ENCODE data around the gene METRNL. TPM values are rescaled to one million over a fixed set of nuclear protein-coding genes. Genes with fewer than 3 reads are reported as not detected.
"Not testable (repeated sequence)": the region's sequence is repeated elsewhere in the genome, so short reads cannot be mapped to it uniquely, and the experiment has no call there.

Gene METRNL
- total RNA-seq, 1 experiment from 2014 or later: 44.6 TPM

DNA sequence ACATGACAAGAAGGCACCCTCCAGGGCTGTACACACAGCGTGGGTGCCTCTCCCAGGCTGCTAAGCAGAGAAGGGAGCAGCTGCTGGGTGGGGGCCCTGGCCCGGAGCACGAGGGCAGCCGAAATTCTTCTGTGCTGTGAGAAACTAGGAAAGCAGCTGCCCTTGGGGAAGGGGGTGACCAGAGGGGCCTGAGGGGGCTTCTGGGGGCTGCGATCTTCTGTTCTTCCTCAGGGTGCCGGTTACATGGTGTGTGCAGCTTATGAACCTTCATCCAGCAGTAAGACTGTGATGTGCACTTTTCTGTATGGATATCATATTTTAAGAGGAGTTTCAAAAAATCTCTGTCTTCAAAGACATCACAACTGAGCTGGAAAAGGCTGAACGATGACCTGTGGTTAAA lies 43.2 kb upstream of the METRNL start:
- Histone ChIP-seq H3K79me2 (ENCODE audit: low read depth) (no peaks in the 10 kb centered on the region), H3K27ac (no peak overlapping the region), H2AFZ (no peak overlapping the region), H3K27me3 (ENCODE audit: insufficient read depth, low read depth) (no peaks in the 10 kb centered on the region), H3K4me3 (no peak overlapping the region), H3K9me2 (ENCODE audit: insufficient read depth) (no peaks in the 10 kb centered on the region), H3K36me3 (ENCODE audit: low read depth) (no peaks in the 10 kb centered on the region; the same call in 1 of the 2 replicates), H3K4me2 (no peak overlapping the region), H4K20me1 (ENCODE audit: insufficient read depth) (no peaks in the 10 kb centered on the region), H3K9me3 (ENCODE audit: insufficient read depth, low read depth) (no peaks in the 10 kb centered on the region), H3K4me1 (replicated peaks; ENCODE audit: insufficient read depth) (no peaks in the 10 kb centered on the region), H3F3A (ENCODE audit: insufficient read depth, low read depth) (no peaks in the 10 kb centered on the region)
- BruUV-seq (replicated peaks): no TSS peak
- ChIA-PET POLR2A (ENCODE audit: unreplicated experiment) (no interaction called here), CTCF (no interaction called here)
- TF ChIP-seq EZH2 (IDR thresholded peaks at IDR 0.05; ENCODE audit: low read depth): no peak
- intact Hi-C loops (cut with micrococcal nuclease; ENCODE audit: unreplicated experiment): no loop called here
- no peak for DNase-seq

DNA sequence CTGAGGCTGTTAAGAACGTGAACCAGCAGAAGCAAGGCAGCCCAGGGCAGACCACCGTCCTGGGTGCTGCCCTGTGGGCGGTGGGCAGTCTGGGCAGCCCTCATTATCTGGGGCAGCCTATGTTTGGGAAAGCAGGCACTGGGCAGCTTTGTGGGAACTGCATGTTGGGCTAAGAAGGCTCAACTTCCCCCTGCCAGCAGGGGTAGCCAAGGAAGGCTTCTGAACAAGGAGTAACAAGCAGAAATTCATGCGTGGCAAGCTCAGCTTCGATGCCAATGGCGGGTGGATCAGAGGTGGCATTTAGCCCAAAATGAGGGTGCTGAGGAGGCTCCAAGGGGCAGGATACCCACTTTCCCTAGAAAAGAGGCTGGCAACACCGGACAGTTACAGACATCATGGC lies 42.7 kb upstream of the METRNL start:
- Histone ChIP-seq H3K79me2 (ENCODE audit: low read depth) (no peaks in the 10 kb centered on the region), H2AFZ (no peak overlapping the region), H3F3A (ENCODE audit: insufficient read depth, low read depth) (no peaks in the 10 kb centered on the region), H3K4me2 (no peak overlapping the region), H3K4me1 (replicated peaks; ENCODE audit: insufficient read depth) (no peaks in the 10 kb centered on the region), H3K27me3 (ENCODE audit: insufficient read depth, low read depth) (no peaks in the 10 kb centered on the region), H3K27ac (no peak overlapping the region), H3K9me3 (ENCODE audit: insufficient read depth, low read depth) (peaks cover 2% of the 10 kb centered on the region; the same call in 1 of the 2 replicates), H3K9me2 (ENCODE audit: insufficient read depth) (no peaks in the 10 kb centered on the region), H4K20me1 (ENCODE audit: insufficient read depth) (no peaks in the 10 kb centered on the region), H3K4me3 (no peak overlapping the region), H3K36me3 (ENCODE audit: low read depth) (no peaks in the 10 kb centered on the region; the same call in 1 of the 2 replicates)
- DNase-seq: no peak
- CTCF ChIA-PET: no interaction called here
- no peak for TF ChIP-seq EZH2 (IDR thresholded peaks at IDR 0.05; ENCODE audit: low read depth)
- TF ChIP-seq, protein P1, sequence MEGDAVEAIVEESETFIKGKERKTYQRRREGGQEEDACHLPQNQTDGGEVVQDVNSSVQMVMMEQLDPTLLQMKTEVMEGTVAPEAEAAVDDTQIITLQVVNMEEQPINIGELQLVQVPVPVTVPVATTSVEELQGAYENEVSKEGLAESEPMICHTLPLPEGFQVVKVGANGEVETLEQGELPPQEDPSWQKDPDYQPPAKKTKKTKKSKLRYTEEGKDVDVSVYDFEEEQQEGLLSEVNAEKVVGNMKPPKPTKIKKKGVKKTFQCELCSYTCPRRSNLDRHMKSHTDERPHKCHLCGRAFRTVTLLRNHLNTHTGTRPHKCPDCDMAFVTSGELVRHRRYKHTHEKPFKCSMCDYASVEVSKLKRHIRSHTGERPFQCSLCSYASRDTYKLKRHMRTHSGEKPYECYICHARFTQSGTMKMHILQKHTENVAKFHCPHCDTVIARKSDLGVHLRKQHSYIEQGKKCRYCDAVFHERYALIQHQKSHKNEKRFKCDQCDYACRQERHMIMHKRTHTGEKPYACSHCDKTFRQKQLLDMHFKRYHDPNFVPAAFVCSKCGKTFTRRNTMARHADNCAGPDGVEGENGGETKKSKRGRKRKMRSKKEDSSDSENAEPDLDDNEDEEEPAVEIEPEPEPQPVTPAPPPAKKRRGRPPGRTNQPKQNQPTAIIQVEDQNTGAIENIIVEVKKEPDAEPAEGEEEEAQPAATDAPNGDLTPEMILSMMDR (conservative IDR thresholded peaks at IDR 0.05): no peak
- POLR2A ChIA-PET (ENCODE audit: unreplicated experiment): no interaction called here
- intact Hi-C loops (cut with micrococcal nuclease; ENCODE audit: unreplicated experiment): no loop called here
- no TSS peak for BruUV-seq (replicated peaks)

DNA sequence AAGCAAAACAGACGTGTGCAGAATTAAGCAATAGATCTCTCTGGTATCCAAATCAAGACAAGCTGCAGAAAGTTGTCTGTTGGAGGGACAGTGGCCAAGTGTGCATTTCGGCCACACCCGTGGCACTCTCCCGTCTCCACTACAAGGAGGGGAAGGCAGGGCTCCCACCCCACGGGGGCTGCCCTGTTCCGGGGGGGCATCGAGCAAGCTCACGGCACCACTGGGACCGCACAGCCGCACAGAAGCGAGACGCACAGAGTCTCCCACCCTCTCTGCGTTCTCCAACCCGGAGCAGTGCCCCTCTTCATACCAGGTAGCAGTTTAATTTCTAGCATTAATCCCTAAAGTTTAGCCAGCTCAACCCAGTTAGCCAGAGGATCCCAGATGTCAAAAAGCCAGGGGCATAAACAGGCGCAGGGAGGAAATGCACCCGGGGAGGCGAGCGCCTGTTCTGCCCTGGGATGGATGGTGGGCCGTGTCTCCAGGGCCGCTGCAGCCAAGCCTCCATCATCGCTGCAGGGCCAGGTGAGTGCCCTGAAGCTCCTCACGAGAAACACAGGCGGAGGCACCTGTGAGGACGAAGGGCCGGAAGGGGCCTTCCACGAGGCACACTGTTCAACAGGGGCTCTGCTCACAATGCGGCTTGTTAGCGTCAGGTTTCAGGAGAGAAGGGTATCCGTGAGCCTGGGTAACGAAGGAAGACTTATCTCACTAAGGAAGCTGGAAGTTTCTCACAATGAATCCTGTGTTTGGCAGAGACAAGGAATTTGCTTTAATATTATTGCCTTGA lies 42.1 kb upstream of the METRNL start:
- intact Hi-C loops (cut with micrococcal nuclease; ENCODE audit: unreplicated experiment): no loop called here
- Histone ChIP-seq H3K9me2 (ENCODE audit: insufficient read depth) (no peaks in the 10 kb centered on the region), H3K4me3 (no peak overlapping the region), H3K79me2 (ENCODE audit: low read depth) (no peaks in the 10 kb centered on the region), H3K36me3 (ENCODE audit: low read depth) (no peaks in the 10 kb centered on the region; the same call in 1 of the 2 replicates), H3K27ac (no peak overlapping the region), H2AFZ (no peak overlapping the region), H3K9me3 (ENCODE audit: insufficient read depth, low read depth) (peaks cover 9% of the 10 kb centered on the region; the same call in 1 of the 2 replicates), H3F3A (ENCODE audit: insufficient read depth, low read depth) (no peaks in the 10 kb centered on the region), H3K27me3 (ENCODE audit: insufficient read depth, low read depth) (no peaks in the 10 kb centered on the region), H3K4me1 (replicated peaks; ENCODE audit: insufficient read depth) (no peaks in the 10 kb centered on the region), H4K20me1 (ENCODE audit: insufficient read depth) (no peaks in the 10 kb centered on the region), H3K4me2 (no peak overlapping the region)
- no peak for TF ChIP-seq EZH2 (IDR thresholded peaks at IDR 0.05; ENCODE audit: low read depth)
- ChIA-PET POLR2A (ENCODE audit: unreplicated experiment) (no interaction called here), CTCF (no interaction called here)
- no TSS peak for BruUV-seq (replicated peaks)
- no peak for DNase-seq

DNA sequence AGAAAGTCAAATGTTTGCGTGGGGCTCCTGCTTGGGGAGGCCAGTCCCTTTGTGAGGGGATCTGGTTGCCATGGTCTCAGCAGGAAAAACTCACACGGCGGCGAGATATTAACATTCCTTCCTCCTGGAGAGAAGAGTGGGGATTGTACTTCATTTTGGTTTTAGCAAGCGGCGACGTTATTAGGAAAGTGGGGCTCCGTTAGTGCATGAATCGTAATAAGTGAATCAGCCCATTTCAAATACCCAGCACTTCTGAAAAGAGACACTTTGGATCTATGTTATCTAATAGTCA lies 41.6 kb upstream of the METRNL start:
- H3K27ac ChIP-seq: no peak overlapping the region
- H2AFZ ChIP-seq: no peak overlapping the region
- DNase-seq: no peak
- no peaks in the 10 kb centered on the region for H4K20me1 ChIP-seq (ENCODE audit: insufficient read depth)
- H3K4me3 ChIP-seq: no peak overlapping the region
- ChIA-PET CTCF (no interaction called here), POLR2A (ENCODE audit: unreplicated experiment) (no interaction called here)
- no peaks in the 10 kb centered on the region for H3K79me2 ChIP-seq (ENCODE audit: low read depth)
- no peak for TF ChIP-seq EZH2 (IDR thresholded peaks at IDR 0.05; ENCODE audit: low read depth)
- TF ChIP-seq, protein P1 (conservative IDR thresholded peaks at IDR 0.05): no peak
- intact Hi-C loops (cut with micrococcal nuclease; ENCODE audit: unreplicated experiment): no loop called here
- H3K9me2 ChIP-seq (ENCODE audit: insufficient read depth): no peaks in the 10 kb centered on the region
- H3K4me2 ChIP-seq: no peak overlapping the region
- H3K9me3 ChIP-seq (ENCODE audit: insufficient read depth, low read depth): peaks cover 14% of the 10 kb centered on the region; the same call in 1 of the 2 replicates
- no peaks in the 10 kb centered on the region for H3F3A ChIP-seq (ENCODE audit: insufficient read depth, low read depth)
- no peaks in the 10 kb centered on the region; the same call in 1 of the 2 replicates for H3K36me3 ChIP-seq (ENCODE audit: low read depth)
- BruUV-seq (replicated peaks): no TSS peak
- H3K27me3 ChIP-seq (ENCODE audit: insufficient read depth, low read depth): no peaks in the 10 kb centered on the region
- H3K4me1 ChIP-seq (replicated peaks; ENCODE audit: insufficient read depth): no peaks in the 10 kb centered on the region

DNA sequence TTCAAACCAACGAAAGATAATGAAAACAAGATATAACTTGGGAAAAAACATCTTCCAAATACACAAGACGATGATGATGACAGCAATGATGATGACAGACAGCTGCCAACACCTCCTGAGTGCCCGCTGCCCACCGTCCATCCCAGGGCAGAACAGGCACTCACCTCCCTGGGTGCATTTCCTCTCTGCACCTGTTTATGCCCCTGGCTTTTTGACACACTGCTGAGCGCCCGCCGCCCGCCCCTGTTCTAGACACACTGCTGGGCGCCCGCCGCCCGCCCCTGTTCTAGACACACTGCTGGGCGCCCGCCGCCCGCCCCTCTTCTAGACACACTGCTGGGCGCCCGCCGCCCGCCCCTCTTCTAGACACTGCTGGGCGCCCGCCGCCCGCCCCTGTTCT lies 40.4 kb upstream of the METRNL start:
- POLR2A ChIA-PET (ENCODE audit: unreplicated experiment); CTCF ChIA-PET; H3K4me1 ChIP-seq (replicated peaks; ENCODE audit: insufficient read depth); H3K4me2 ChIP-seq; BruUV-seq (replicated peaks); H4K20me1 ChIP-seq (ENCODE audit: insufficient read depth); H2AFZ ChIP-seq; H3K4me3 ChIP-seq; H3K27me3 ChIP-seq (ENCODE audit: insufficient read depth, low read depth); H3F3A ChIP-seq (ENCODE audit: insufficient read depth, low read depth); H3K36me3 ChIP-seq (ENCODE audit: low read depth); H3K9me2 ChIP-seq (ENCODE audit: insufficient read depth); H3K27ac ChIP-seq; intact Hi-C loops (cut with micrococcal nuclease; ENCODE audit: unreplicated experiment); H3K79me2 ChIP-seq (ENCODE audit: low read depth); DNase-seq: not testable (repeated sequence)
- H3K9me3 ChIP-seq (ENCODE audit: insufficient read depth, low read depth): peaks cover 15% of the 10 kb centered on the region; the same call in 1 of the 2 replicates

All from PC-9 (cell line).